ENCODE measurements around the gene DGKH.
"Not testable (repeated sequence)": the region's sequence is repeated elsewhere in the genome, so short reads cannot be mapped to it uniquely, and the experiment has no call there.

Gene DGKH

GRCh38 chr13:42068886-42069285 is 20.4 kb downstream of the DGKH start:
- in situ Hi-C loops (cut with HindIII; ENCODE audit: low sequenced_read_pairs) = no loop called here

GRCh38 chr13:42070599-42070998 is 22.2 kb downstream of the DGKH start:
- in situ Hi-C loops (cut with HindIII; ENCODE audit: low sequenced_read_pairs) = not testable (repeated sequence)

- in situ Hi-C loops (cut with HindIII; ENCODE audit: low sequenced_read_pairs) = not testable (repeated sequence)
These were observed 22.7 kb downstream of the DGKH start for GRCh38 chr13:42071179-42071578.

- in situ Hi-C loops (cut with HindIII; ENCODE audit: low sequenced_read_pairs) = no loop called here
These were observed 23.4 kb downstream of the DGKH start for GRCh38 chr13:42071672-42072419.

- in situ Hi-C loops (cut with HindIII; ENCODE audit: low sequenced_read_pairs) = no loop called here
These were observed 25.2 kb downstream of the DGKH start for GRCh38 chr13:42073683-42074082.

GRCh38 chr13:42075517-42075916 is 27.1 kb downstream of the DGKH start:
- in situ Hi-C loops (cut with HindIII; ENCODE audit: low sequenced_read_pairs) = no loop called here

- in situ Hi-C loops (cut with HindIII; ENCODE audit: low sequenced_read_pairs) = no loop called here
These were observed 27.9 kb downstream of the DGKH start for GRCh38 chr13:42076309-42076713.

- in situ Hi-C loops (cut with HindIII; ENCODE audit: low sequenced_read_pairs) = no loop called here
These were observed 29.8 kb downstream of the DGKH start for GRCh38 chr13:42078128-42078808.

GRCh38 chr13:42083138-42083770 is 34.8 kb downstream of the DGKH start:
- in situ Hi-C loops (cut with HindIII; ENCODE audit: low sequenced_read_pairs) = no loop called here

- in situ Hi-C loops (cut with HindIII; ENCODE audit: low sequenced_read_pairs) = no loop called here
These were observed 36.3 kb downstream of the DGKH start for GRCh38 chr13:42084722-42085121.

- in situ Hi-C loops (cut with HindIII; ENCODE audit: low sequenced_read_pairs) = no loop called here
These were observed 38.1 kb downstream of the DGKH start for GRCh38 chr13:42086582-42086981.

GRCh38 chr13:42094516-42095040 is 46.1 kb downstream of the DGKH start:
- in situ Hi-C loops (cut with HindIII; ENCODE audit: low sequenced_read_pairs) = no loop called here

- in situ Hi-C loops (cut with HindIII; ENCODE audit: low sequenced_read_pairs) = not testable (repeated sequence)
These were observed 47.8 kb downstream of the DGKH start for GRCh38 chr13:42096222-42096621.

GRCh38 chr13:42099962-42100675 is 51.7 kb downstream of the DGKH start:
- in situ Hi-C loops (cut with HindIII; ENCODE audit: low sequenced_read_pairs) = loop anchor here (25.0 kb wide), 1 partner anchor 738 kb away; no protein-coding TSS in a partner anchor

- in situ Hi-C loops (cut with HindIII; ENCODE audit: low sequenced_read_pairs) = loop anchor here (25.0 kb wide), 1 partner anchor 739 kb away; no protein-coding TSS in a partner anchor
These were observed 52.5 kb downstream of the DGKH start for GRCh38 chr13:42100960-42101359.

- in situ Hi-C loops (cut with HindIII; ENCODE audit: low sequenced_read_pairs) = loop anchor here (25.0 kb wide), 1 partner anchor 740 kb away; no protein-coding TSS in a partner anchor
These were observed 53.6 kb downstream of the DGKH start for GRCh38 chr13:42101821-42102585.

- in situ Hi-C loops (cut with HindIII; ENCODE audit: low sequenced_read_pairs) = loop anchor here (25.0 kb wide), 1 partner anchor 741 kb away; no protein-coding TSS in a partner anchor
These were observed 54.8 kb downstream of the DGKH start for GRCh38 chr13:42102961-42103865.

- in situ Hi-C loops (cut with HindIII; ENCODE audit: low sequenced_read_pairs) = loop anchor here (25.0 kb wide), 1 partner anchor 745 kb away; no protein-coding TSS in a partner anchor
These were observed 58.5 kb downstream of the DGKH start for GRCh38 chr13:42106998-42107397.

GRCh38 chr13:42107421-42107820 is 59.0 kb downstream of the DGKH start:
- in situ Hi-C loops (cut with HindIII; ENCODE audit: low sequenced_read_pairs) = loop anchor here (25.0 kb wide), 1 partner anchor 745 kb away; no protein-coding TSS in a partner anchor
